Kidney (tissue), 14 donors: ENCODE measurements around the gene ANKRD33. TPM values are rescaled to one million over a fixed set of nuclear protein-coding genes. Genes with fewer than 3 reads are reported as not detected.
A peak's percentile ranks its signal among the peaks of the same experiment; 100 is the strongest.

Source experiments
- DNase-seq, 5 donors: peaks; one replicate each; pipeline ENCODE4 v3.0.0-alpha.2; 2013 to 2020
- FAIRE-seq: peaks from 2 replicates; lab custom pipeline; 2012; peaks lifted over from hg19 to GRCh38; lab: Jason Lieb, UNC
- H3K27ac ChIP-seq, 2 donors: one replicate each; pipeline ENCODE4 v1.7.0; 2013; ENCODE audit warnings: low read depth in 2 of 2, low read length in 2 of 2, inconsistent platforms in 1 of 2
- H3K27me3 ChIP-seq: one replicate; pipeline ENCODE4 v1.7.1; 2013; ENCODE audit warnings: low read length, inconsistent platforms; ENCODE audit not compliant: control insufficient read depth, insufficient read depth
- H3K36me3 ChIP-seq, 3 donors: one replicate each; pipeline versions ENCODE4 v1.7.0 to v1.7.1; 2013; ENCODE audit warnings: low read length in 3 of 3, control low read depth in 1 of 3, inconsistent platforms in 1 of 3; ENCODE audit not compliant: insufficient read depth in 3 of 3, control insufficient read depth in 2 of 3
- H3K4me1 ChIP-seq, 3 donors: one replicate each; pipeline versions ENCODE4 v1.7.0 to v1.7.1; 2013; ENCODE audit warnings: low read length in 3 of 3, inconsistent platforms in 1 of 3, low read depth in 1 of 3; ENCODE audit not compliant: control insufficient read depth in 2 of 3, insufficient read depth in 2 of 3
- H3K4me3 ChIP-seq, 3 donors: one replicate each; pipeline versions ENCODE4 v1.7.0 to v1.8.1; 2013; ENCODE audit warnings: low read length in 3 of 3, control low read depth in 1 of 3, inconsistent platforms in 1 of 3
- H3K9ac ChIP-seq, 3 donors: one replicate each; pipeline versions ENCODE4 v1.7.0 to v1.7.1; 2013; ENCODE audit warnings: low read length in 3 of 3, control low read depth in 1 of 3, inconsistent platforms in 1 of 3
- H3K9me3 ChIP-seq, 3 donors: one replicate each; pipeline versions ENCODE4 v1.7.0 to v1.7.1; 2013; ENCODE audit warnings: low read length in 3 of 3, control low read depth in 1 of 3, inconsistent platforms in 1 of 3; ENCODE audit not compliant: control insufficient read depth in 2 of 3, insufficient read depth in 1 of 3
- intact Hi-C: fragments of 100-400 bp; cut with DNase I; formaldehyde crosslinking; loops from one replicate; pipeline ENCODE4 v1.11.1; 2022
- polyA plus RNA-seq: library from polyadenylated mRNA; stranded (reverse); fragments of 350-450 nt; fragmentation: Illumina TruSeq; extraction: RNeasy Lipid Tissue Mini Kit (QIAGEN cat#74804); gene quantifications from one replicate; pipeline ENCODE4 v1.2.3, GENCODE V29; 2014; ENCODE audit warnings: low read depth, low replicate concordance; ENCODE audit not compliant: insufficient read depth
- total RNA-seq: library from RNA; stranded (reverse); fragmentation: NEBNext Ultra II Directional; extraction: Animal tissue kit (Norgen Biotek cat#: 25700); gene quantifications from one replicate; pipeline ENCODE4 v1.2.1, GENCODE V29; 2021
- TF ChIP-seq, protein P1 (sequence below): IDR thresholded peaks from 3 replicates; pipeline ENCODE4 v1.5.1; 2012; ENCODE audit warnings: mild to moderate bottlenecking, moderate library complexity, borderline replicate concordance; ENCODE audit not compliant: insufficient read depth; ENCODE audit errors: extremely low read depth
- donor health status: control.
- donor health status: control.
- donor health status: control.
- donor health status: control.
- donor health status: control.
- donor health status: DM: yes; HTN: yes; CAD: no.
- donor health status: Normal renal cell carcinoma (clear cell type).

The ANKRD33 gene
- total and polyA plus RNA-seq, 2 donors from 2014 or later: not detected

DNA sequence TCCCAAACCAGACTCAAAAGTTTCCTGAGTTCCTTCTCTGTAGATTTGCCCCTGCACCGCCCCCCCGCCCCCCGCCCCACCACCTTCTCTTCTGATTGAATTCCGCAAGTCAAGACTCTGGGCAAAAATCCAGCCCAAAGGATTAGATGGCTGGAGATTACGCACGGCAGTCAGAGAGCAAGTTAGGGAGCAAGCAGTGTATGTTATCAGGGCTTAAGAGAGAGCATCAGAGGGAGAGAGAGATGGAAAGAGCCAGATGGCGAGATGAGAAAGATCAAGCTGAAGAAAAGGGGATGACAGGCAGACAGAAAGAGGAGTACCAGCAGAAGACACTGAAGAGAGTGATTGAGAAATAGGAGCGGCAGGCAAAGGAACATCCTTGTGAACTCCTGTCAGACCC is 13.9 kb upstream of the ANKRD33 start:
- Histone ChIP-seq H3K27me3 (no peaks in the 10 kb centered on the region), H3K4me3 (no peak overlapping the region), H3K27ac (no peak overlapping the region), H3K4me1 (peaks cover 2 to 10% (median 8%) of the 10 kb centered on the region in 3 donors), H3K9ac (no peak overlapping the region), H3K9me3 (no peaks in the 10 kb centered on the region), H3K36me3 (no peaks in the 10 kb centered on the region)
- FAIRE-seq (no peak), DNase-seq (peak in 1 of 5 donors; percentile 71)
- intact Hi-C loops: no loop called here
- TF ChIP-seq, protein P1, sequence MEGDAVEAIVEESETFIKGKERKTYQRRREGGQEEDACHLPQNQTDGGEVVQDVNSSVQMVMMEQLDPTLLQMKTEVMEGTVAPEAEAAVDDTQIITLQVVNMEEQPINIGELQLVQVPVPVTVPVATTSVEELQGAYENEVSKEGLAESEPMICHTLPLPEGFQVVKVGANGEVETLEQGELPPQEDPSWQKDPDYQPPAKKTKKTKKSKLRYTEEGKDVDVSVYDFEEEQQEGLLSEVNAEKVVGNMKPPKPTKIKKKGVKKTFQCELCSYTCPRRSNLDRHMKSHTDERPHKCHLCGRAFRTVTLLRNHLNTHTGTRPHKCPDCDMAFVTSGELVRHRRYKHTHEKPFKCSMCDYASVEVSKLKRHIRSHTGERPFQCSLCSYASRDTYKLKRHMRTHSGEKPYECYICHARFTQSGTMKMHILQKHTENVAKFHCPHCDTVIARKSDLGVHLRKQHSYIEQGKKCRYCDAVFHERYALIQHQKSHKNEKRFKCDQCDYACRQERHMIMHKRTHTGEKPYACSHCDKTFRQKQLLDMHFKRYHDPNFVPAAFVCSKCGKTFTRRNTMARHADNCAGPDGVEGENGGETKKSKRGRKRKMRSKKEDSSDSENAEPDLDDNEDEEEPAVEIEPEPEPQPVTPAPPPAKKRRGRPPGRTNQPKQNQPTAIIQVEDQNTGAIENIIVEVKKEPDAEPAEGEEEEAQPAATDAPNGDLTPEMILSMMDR: no peak

- no peak for FAIRE-seq
- intact Hi-C loops: no loop called here
- Histone ChIP-seq H3K4me1 (peaks cover 2 to 10% (median 6%) of the 10 kb centered on the region in 3 donors), H3K9ac (no peak overlapping the region), H3K4me3 (no peak overlapping the region), H3K9me3 (no peaks in the 10 kb centered on the region), H3K27ac (no peak overlapping the region), H3K36me3 (no peaks in the 10 kb centered on the region), H3K27me3 (no peaks in the 10 kb centered on the region)
- TF ChIP-seq, protein P1: no peak
- peak in 1 of 5 donors; percentile 15 for DNase-seq
These were observed 13.4 kb upstream of the ANKRD33 start for GRCh38 chr12:51874486-51874885.

- no peak overlapping the region for H3K27ac ChIP-seq
- no peak overlapping the region for H3K4me3 ChIP-seq
- no peaks in the 10 kb centered on the region for H3K9me3 ChIP-seq
- FAIRE-seq (no peak), DNase-seq (no peak)
- H3K9ac ChIP-seq: no peak overlapping the region
- TF ChIP-seq, protein P1: no peak
- intact Hi-C loops: no loop called here
- H3K36me3 ChIP-seq: no peaks in the 10 kb centered on the region
- no peaks in the 10 kb centered on the region for H3K27me3 ChIP-seq
- peaks cover 0 to 4% (median 3%) of the 10 kb centered on the region in 3 donors for H3K4me1 ChIP-seq
These were observed 8.8 kb upstream of the ANKRD33 start for GRCh38 chr12:51879102-51879501.

DNA sequence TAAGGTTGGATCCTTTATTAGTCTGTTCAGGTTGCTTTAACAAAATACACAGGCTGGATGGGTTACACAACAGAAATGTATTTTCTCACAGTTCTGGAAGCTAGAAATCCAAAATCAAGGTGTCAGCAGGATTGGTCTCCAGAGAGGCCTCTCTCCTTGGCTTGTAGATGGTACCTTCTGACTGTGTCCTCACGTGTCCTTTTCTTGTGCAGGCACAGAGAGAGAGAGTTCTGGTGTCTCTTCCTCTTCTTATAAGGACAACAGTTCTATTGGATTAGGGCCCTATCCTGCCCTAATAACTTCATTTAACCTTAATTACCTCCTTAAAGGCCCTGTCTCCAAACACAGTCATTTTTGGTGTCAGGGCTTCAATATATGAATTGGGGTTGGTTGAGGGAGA is 4.6 kb upstream of the ANKRD33 start:
- TF ChIP-seq, protein P1: no peak
- Histone ChIP-seq H3K4me1 (peaks cover 0 to 6% (median 0%) of the 10 kb centered on the region in 3 donors), H3K36me3 (no peaks in the 10 kb centered on the region), H3K4me3 (no peak overlapping the region), H3K27me3 (no peaks in the 10 kb centered on the region), H3K27ac (no peak overlapping the region), H3K9me3 (no peaks in the 10 kb centered on the region), H3K9ac (no peak overlapping the region)
- FAIRE-seq (no peak), DNase-seq (no peak)
- intact Hi-C loops: no loop called here
